Breast epithelium (tissue), 4 donors: ENCODE data around the gene AFP. TPM values are rescaled to one million over a fixed set of nuclear protein-coding genes. Genes with fewer than 3 reads are reported as not detected.

Experiments used
- DNase-seq, 2 donors: peaks; one replicate each; pipeline ENCODE4 v3.0.0-alpha.2; 2019; ENCODE audit warnings: low spot score in 2 of 2
- H3K27ac ChIP-seq, 2 donors: fragments of 200-600 bp; sonication (generic) in 1 of 2; one replicate each; pipeline ENCODE4 v1.5.1; 2016 to 2019; ENCODE audit warnings: mild to moderate bottlenecking in 1 of 2
- H3K27me3 ChIP-seq, 2 donors: fragments of 200-600 bp; sonication (generic) in 1 of 2; one replicate each; pipeline versions ENCODE4 v1.5.1 to v1.6.0; 2017 to 2019; ENCODE audit warnings: control low read depth in 1 of 2, mild to moderate bottlenecking in 1 of 2
- H3K36me3 ChIP-seq: fragments of 200-600 bp; one replicate; pipeline ENCODE4 v1.5.1; 2019
- H3K4me1 ChIP-seq, 2 donors: fragments of 200-600 bp; sonication (generic); one replicate each; pipeline ENCODE4 v1.5.1; 2016 to 2019; ENCODE audit warnings: control low read depth in 1 of 2
- H3K4me3 ChIP-seq, 3 donors: fragments of 200-600 bp; sonication (generic); 1 replicate in 2 of 3; 2 replicates in 1 of 3; pipeline ENCODE4 v1.5.1; 2016 to 2019; ENCODE audit warnings: mild to moderate bottlenecking in 3 of 3, moderate library complexity in 2 of 3
- H3K9me3 ChIP-seq, 2 donors: fragments of 200-600 bp; sonication (generic) in 1 of 2; one replicate each; pipeline ENCODE4 v1.5.1; 2016 to 2019; ENCODE audit warnings: control low read depth in 1 of 2
- POLR2A ChIP-seq: fragments of 450-650 bp; IDR thresholded peaks from one replicate; pipeline ENCODE4 v1.6.1; 2016; ENCODE audit warnings: antibody characterized with exemption, mild to moderate bottlenecking, moderate library complexity
- POLR2AphosphoS5 ChIP-seq, 3 donors: sonication (generic); formaldehyde crosslinking; IDR thresholded peaks; one replicate each; pipeline ENCODE4 v1.6.1; 2017; ENCODE audit warnings: antibody characterized with exemption in 3 of 3
- intact Hi-C: fragments of 100-400 bp; cut with DNase I; formaldehyde crosslinking; loops from one replicate; pipeline ENCODE4 v1.15.1; 2023; ENCODE audit warnings: low total_unique reads
- total RNA-seq, 3 donors: library from RNA; depleted of rRNA; stranded (reverse); fragments of >200 nt; gene quantifications; one replicate each; pipeline ENCODE4 v1.1.0, GENCODE V29; 2016
- TF ChIP-seq, protein P1 (sequence below), 3 donors: fragments of 450-650 bp; IDR thresholded peaks; one replicate each; pipeline ENCODE4 v1.5.1; 2016 to 2017; ENCODE audit warnings: antibody characterized with exemption in 3 of 3, mild to moderate bottlenecking in 3 of 3, moderate library complexity in 3 of 3

The AFP gene
- total RNA-seq, 3 donors from 2014 or later = 3.2 TPM; not detected in 2

- TF ChIP-seq POLR2A (no peak), POLR2AphosphoS5 (IDR thresholded peaks at IDR 0.05) (no peak)
- TF ChIP-seq, protein P1, sequence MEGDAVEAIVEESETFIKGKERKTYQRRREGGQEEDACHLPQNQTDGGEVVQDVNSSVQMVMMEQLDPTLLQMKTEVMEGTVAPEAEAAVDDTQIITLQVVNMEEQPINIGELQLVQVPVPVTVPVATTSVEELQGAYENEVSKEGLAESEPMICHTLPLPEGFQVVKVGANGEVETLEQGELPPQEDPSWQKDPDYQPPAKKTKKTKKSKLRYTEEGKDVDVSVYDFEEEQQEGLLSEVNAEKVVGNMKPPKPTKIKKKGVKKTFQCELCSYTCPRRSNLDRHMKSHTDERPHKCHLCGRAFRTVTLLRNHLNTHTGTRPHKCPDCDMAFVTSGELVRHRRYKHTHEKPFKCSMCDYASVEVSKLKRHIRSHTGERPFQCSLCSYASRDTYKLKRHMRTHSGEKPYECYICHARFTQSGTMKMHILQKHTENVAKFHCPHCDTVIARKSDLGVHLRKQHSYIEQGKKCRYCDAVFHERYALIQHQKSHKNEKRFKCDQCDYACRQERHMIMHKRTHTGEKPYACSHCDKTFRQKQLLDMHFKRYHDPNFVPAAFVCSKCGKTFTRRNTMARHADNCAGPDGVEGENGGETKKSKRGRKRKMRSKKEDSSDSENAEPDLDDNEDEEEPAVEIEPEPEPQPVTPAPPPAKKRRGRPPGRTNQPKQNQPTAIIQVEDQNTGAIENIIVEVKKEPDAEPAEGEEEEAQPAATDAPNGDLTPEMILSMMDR (IDR thresholded peaks at IDR 0.05) = no peak
- Histone ChIP-seq H3K36me3 (no peaks in the 10 kb centered on the region), H3K27me3 (no peaks in the 10 kb centered on the region), H3K4me1 (no peaks in the 10 kb centered on the region), H3K9me3 (no peaks in the 10 kb centered on the region), H3K4me3 (no peak overlapping the region), H3K27ac (no peak overlapping the region)
- DNase-seq = no peak
- intact Hi-C loops = no loop called here
These were observed 12.6 kb downstream of the AFP start for GRCh38 chr4:73448448-73449203.

DNA sequence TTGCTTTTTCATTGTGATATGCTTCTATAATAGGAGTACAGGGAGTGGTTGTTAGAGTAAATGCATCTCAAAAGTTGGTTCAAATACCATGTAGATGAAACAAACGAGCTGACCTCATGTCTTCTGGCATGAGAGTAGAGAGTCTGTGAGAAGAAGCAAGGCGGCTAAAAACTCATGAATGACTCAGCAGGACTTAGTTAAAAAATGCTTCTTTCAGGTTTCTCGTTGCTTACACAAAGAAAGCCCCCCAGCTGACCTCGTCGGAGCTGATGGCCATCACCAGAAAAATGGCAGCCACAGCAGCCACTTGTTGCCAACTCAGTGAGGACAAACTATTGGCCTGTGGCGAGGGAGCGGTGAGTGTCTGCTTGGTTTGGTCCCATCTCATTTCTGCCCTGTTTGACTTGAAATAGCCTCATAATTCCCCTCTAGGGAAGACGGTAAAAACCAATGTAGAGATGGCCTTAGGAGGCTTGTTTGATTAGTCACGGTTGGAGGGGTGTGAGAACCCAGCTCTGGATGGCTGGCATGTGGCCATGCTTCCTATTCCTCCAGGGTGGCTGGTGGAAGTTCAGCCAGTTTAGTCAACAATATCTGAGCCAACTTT is 14.5 kb downstream of the AFP start:
- TF ChIP-seq, protein P1 (IDR thresholded peaks at IDR 0.05) = no peak
- TF ChIP-seq POLR2AphosphoS5 (IDR thresholded peaks at IDR 0.05) (no peak), POLR2A (no peak)
- Histone ChIP-seq H3K36me3 (no peaks in the 10 kb centered on the region), H3K4me1 (no peaks in the 10 kb centered on the region), H3K9me3 (no peaks in the 10 kb centered on the region), H3K27ac (no peak overlapping the region), H3K4me3 (no peak overlapping the region), H3K27me3 (no peaks in the 10 kb centered on the region)
- intact Hi-C loops = no loop called here
- DNase-seq = no peak

DNA sequence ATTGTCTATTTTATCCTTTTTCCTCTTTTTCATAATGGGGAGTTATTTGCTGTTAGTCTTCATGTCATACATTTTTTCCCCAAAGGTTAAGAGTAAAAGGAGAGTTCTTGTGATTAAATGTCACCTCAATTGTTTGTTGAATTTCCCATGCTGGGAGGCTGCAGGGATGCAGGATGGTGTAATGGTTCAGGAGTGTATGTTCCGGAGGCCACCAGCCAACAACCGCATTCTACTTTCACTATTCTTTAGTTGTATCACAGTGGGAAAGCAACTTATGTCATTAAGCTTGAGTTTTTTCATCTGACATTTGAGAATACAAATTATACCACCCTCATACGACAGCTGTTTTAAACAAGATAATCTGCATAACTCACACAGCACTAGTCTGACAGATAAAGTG is 15.4 kb downstream of the AFP start:
- H3K4me3 ChIP-seq = no peak overlapping the region
- no peaks in the 10 kb centered on the region for H3K9me3 ChIP-seq
- no peaks in the 10 kb centered on the region for H3K4me1 ChIP-seq
- H3K27me3 ChIP-seq = no peaks in the 10 kb centered on the region
- intact Hi-C loops = no loop called here
- H3K36me3 ChIP-seq = no peaks in the 10 kb centered on the region
- TF ChIP-seq POLR2A (no peak), POLR2AphosphoS5 (IDR thresholded peaks at IDR 0.05) (no peak)
- TF ChIP-seq, protein P1 (IDR thresholded peaks at IDR 0.05) = no peak
- no peak for DNase-seq
- H3K27ac ChIP-seq = no peak overlapping the region

GRCh38 chr4:73451981-73452747 is 16.1 kb downstream of the AFP start:
- Histone ChIP-seq H3K27ac (no peak overlapping the region), H3K36me3 (no peaks in the 10 kb centered on the region), H3K4me1 (no peaks in the 10 kb centered on the region), H3K9me3 (no peaks in the 10 kb centered on the region), H3K27me3 (no peaks in the 10 kb centered on the region), H3K4me3 (no peak overlapping the region)
- no peak for TF ChIP-seq POLR2AphosphoS5 (IDR thresholded peaks at IDR 0.05)
- TF ChIP-seq POLR2A = no peak
- TF ChIP-seq, protein P1 (IDR thresholded peaks at IDR 0.05) = no peak
- intact Hi-C loops = no loop called here
- no peak for DNase-seq
